Cerebellar cortex (tissue), 1 donor: Measurements from ENCODE around the gene CELF4.

Experiments
- DNase-seq: peaks from one replicate; pipeline ENCODE4 v3.0.0-alpha.2; 2015; ENCODE audit warnings: low spot score

The CELF4 gene

DNA sequence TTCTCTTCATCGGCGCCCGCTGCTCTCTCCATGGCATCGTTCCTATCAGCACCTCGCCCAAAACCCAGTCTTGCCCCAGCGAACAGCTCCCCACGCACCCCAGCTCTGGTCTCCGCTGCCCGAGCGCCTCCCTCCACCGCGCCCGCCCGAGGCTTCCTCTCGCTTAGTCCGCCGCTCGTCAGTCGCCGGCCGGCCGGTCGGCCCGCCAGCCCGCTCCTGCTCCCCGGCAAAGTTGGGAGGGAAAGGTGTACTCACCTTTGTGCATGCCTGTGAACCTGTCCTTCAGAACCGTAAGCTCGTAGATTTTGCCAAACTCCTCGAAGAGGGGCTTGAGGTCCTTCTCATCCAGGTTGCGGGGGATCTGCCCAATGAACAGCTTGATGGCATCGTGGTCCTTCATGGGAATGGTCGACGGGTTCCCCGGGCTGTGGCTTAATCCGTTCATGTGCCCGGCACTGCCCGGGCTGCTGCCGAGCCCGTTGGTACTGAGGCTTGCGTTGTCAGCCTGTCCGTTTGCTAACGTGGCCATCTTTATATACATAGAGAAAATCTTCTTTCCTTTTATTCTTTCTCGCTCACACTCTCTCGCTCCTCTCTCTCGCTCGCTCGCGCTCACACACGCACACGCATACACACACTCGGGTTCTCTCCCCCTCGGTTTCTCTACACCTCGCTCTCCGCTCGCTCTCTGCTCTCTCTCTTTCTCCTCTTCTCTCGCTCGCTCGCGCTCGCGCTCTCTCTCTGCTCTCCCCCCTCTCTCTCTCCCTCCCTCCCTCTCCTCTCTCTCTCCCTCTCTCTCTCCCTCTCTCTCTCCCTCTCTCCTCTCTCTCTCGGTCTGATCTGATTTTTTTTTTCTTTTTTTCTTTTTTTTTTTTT is at the start of gene CELF4:
CELF4 (minus strand) TSS at position 698 of the 876 bp plus-strand sequence.
- peak; percentile 82 for DNase-seq

DNA sequence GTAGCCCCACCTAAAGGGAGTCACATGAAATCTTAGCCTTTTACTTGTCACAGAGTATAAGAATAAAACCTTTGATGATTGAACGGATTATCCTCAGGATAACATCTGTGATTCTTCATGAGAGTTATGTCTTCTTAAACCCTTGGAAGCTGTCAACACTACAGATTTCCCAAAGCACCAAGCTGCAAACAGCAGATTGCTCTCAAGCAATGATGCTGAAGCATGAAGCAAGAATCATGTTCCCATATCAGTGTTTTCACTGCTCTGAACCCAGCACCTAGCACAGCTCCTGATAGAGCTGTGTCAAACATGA is 47.6 kb upstream of the CELF4 start:
- DNase-seq: no peak

DNA sequence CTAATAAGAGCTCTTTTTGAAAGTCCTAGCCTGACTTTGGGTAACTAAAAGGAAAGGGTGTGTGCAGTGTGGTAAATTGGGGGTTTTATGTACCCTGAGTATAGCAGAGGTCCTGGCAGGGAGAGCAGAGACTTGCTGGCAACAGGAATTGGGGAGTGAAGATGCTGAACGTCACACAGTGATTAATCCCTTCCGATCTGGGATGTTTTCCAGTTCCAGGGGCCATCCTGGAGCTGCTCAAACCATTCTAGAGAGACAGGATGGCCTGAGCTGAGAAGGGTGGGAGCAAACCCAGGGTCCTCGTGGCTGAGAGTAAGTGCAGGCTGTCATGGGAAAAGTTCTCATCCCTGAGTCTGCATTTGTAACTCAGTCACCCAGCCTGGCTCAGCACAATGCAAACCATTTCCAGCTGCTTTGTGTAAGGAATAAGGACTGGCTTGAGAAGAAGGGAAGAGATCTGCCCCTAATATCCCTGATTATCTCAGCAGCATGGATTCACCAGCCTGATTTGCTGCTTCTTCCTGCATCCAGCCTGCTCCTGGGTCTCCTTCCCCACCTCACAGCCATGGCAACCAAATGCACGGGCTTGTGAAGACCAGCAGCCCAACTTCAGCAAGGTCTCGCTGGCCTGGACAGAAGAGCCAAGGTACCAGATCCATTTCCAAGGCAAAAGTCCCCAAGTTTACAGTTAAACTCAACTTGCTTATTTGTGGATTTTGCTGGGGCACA is 47.1 kb upstream of the CELF4 start:
- peak; percentile 3 for DNase-seq

DNA sequence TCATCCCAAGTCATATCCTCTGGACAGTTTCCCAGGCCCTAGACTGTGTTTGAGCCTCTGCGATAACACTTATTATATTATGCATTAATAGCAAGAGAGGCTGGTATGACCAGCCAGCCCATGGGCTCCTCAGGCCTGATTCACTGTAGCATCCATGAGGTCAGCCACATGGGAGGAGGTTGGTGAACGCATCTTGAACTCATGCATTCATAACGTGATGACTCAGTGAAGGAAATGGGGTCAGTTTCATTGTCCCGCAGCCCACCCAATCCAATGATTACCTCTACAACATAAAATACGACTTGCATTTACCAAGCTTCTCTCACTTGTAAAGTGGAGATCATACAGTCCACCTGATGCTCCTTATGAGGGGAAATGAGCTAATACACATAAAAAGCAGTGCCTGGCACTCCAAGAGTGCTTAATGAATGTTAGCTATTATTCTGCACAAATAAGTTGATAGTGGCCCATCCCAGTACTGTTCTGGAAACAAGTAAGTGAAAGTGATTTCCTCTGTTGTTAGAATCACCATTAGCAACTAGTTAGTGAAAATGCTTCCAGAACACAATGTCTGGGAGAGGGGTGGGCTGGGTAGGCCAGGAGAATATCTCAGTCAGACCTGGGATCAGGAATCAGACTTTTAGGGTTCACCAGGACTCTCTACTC is 46.1 kb upstream of the CELF4 start:
- DNase-seq: no peak

DNA sequence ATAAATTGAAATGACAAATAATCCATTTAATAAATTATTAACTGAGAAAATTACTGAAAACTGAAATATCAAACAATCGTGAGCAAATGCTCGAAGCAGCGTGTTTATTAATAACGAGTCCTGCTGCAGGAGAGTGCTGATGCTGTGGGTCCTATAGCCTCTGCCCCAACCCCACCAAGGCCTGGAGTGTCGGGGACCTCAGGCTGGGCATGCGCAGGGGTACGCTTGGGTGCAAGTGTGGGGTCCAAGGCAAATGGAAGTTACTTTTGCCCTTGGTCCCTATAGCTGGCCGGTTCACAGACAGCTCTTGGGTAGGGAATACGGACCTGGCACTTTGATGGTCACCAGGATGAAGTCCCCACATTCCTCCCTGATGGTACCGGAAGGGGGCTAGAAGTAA is 43.3 kb upstream of the CELF4 start:
- no peak for DNase-seq

DNA sequence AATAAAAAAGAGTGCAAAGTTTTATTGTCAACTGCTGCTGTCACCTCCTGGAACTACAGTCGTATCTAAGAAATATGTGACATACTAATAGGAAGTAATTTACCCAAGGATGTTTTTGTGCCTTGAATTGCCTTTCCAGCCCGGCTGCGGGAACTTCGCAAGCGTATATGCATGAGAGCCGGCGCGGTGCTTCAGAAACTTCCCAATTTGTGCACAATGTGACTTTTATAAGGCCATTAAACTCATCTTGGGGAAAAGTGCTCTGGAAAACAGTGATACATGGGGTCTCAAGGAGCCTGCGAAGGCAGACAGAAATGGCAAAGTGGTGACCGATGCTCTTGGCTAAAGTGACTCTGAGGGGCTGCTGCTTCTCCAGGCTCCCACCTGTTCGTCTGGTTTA is 41.7 kb upstream of the CELF4 start:
- DNase-seq: no peak

DNA sequence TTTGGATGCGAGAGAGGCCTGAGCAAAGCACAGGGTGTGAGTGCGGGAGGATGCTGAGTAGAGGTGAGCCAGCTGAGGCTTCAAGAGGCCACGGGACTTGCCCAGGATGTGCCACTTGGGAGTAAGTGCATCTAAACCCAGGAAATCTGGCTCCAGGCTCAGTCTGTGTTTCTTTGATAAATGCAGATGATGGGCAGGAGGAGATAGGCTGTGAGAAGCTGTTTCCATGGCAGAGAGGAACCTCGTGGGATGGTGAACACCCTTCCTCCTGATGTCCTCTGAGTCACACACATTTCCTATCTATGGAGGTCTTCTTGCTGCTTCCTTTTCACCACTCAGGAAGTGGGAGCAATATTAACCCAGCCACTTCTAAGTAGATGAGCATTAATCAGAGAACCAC is 38.4 kb upstream of the CELF4 start:
- DNase-seq: no peak

DNA sequence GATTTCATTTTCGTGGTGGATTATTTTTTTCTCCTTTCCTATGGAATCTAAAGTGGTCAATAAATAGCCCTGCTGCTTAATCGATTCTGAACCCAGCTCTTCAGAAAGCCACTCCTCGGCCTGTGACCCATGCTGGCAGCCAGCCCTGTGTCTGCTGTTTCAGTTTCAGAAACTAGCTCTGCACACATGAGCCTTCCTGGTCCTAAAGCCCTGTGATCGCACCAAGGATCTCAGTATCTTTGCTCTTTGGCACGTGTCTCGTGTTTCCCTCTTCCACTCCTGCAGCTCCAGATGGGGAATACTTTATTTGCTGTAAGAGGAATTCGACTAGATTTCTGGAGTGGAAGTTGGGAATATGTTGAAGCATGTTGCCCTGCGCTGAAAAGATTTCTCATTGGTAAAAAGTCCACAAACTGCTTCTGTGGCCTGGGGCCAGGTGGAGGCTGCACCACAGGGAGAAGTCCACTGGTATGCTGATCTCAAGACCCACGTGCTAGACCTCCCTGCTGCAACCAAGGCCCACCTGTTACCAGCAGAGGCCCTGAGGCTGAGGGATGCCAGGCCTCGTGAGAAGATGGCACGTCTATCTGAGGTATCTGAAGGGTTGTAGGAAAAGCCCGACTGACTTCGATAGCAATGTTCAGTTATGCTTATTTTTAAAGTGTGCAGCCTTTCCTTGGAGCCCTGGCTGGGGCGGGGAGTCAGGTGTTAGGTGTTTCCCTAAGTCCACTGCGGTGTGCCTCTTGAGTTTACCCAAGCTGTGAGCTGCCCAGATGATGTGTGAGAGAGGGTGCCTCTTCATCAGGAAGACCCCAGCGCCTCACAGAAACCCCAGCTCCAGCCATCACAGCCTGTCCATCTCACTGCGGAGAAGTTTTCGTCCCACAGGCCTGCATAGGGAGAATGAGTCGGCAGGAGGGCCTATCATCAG is 33.6 kb upstream of the CELF4 start:
- DNase-seq: no peak

DNA sequence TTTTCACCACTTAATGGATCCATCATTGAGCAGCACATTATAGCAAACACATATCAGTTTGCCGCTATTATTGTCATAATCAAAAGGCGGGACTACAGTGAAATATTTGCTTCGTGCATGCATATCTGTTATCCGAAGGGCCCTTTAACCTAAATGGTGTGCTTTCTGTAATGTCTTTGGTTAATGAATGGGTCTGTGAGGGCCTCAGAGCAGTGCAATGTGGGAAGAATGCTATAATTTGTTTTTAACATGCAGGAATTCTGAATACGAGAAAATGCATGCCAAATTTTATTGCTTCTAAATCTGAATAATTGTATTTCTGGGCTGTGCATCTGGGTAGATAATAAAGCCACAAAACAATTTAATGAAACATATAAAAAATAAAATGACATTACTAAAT is 32.8 kb upstream of the CELF4 start:
- DNase-seq: no peak

DNA sequence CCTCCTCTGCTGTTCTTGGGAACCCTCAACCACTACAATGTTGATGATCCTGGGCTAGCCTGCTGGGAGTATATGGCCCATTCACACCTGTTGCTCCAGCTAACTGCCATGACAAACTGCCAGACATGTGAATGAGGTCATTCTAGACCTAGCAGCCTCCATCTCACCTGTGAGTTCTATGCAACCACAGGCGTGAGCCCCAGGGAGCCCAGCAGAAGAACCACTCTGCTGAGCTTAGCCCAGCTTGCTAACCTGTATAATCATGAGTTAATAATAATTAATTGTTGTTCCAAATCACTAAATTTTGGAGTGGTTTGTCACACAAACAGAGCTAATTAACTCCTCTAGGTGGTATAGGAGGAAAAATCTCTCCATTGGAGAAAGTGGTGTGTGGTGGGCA is 24.7 kb upstream of the CELF4 start:
- DNase-seq: no peak

DNA sequence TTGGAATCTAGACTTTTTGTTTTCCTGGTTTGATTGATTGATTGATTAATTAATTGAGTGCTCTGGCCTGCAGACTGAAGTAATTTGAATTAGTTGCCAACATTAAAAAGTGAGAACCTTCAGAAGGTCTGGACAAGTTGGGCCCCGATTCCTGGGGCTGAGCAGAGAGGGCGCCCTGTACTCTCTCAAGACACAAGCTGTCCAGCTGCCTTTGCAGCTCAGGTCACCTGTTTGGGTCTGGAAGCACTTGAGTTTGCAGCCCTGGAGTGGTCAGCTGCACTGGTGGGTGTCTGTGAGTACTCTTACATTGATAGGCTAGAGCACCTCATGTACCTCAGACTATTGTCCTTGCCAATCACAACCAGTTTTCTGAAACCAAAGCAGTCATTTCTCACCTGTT is 22.7 kb upstream of the CELF4 start:
- no peak for DNase-seq

DNA sequence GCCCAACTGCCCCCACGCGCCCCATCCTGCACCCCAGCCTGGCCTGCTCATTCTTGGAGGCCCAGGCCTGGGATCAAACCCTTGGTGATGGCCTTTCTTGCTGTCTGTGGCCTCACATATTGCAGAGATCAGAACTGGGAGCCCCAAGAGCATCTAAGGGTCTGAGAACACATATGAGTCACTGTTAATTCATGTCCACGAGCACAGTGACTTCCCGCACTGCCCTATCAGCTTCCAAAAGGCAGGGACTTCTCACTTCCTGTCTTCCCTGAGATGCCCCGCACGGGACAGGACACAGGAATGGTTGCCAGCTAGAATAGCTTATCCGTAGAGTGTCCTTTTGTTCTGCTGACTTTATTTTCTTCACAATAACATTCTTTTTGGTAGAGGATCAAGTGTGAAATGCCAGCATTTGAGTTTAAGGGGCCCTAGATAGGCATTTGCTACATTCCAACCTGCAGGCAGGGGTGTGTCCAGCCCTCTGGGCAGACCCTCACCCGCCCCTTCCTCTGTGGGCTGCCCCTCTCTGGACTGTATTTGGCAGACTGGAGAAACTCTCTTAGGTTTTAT is 21.1 kb upstream of the CELF4 start:
- no peak for DNase-seq

DNA sequence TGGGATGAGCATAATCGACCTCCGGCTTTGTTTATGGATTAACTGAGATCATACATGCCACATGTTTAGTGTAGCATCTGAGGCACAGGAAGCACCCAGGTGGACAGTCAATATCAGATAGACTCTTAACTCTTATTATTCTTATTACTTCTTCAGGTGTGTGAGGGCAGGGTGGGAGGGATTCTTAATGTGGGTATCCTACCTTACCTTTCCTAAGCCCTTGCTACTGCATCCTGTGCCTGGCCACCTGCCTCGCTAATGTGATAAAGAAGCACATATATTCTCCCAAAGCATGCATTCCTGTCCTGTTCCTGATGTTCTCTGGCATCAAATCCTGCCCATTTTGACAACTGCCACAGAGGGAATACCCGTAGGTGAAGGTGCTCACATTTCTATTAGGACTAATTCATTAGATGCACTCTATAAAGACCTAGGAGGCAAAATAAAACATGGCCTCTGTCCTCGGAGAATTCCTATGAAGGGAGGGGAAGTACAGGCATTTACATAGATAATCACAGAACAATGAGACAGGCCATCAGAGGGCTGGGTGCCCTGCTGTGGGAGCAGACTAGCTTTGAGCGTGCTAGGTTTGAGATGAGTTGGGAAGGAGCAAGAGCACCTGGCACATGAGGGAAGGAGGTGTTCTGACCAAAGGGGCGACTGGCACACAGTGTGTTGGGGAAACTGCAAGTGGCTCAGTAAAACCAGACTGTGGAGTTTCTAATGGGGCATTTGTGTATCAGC is 19.5 kb upstream of the CELF4 start:
- no peak for DNase-seq

DNA sequence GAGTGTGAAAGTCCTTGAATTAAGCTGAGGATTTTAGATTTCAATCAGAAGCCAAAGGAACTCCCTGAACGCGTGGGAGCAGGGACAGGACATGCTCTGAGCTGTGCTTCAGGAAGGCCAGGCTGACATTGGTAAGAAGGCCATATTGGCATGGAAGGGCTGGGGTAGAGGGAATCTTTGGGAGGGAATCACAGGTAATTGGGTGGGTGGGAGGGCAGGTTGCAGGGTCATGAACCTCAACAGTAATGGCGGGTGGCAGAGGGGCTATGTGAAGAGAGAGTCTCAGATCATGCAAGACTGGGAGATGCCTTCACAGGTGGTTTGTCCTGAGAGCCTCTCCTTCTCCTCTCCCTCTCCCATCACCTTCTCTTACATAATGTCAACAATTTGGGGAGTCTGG is 18.6 kb upstream of the CELF4 start:
- no peak for DNase-seq

DNA sequence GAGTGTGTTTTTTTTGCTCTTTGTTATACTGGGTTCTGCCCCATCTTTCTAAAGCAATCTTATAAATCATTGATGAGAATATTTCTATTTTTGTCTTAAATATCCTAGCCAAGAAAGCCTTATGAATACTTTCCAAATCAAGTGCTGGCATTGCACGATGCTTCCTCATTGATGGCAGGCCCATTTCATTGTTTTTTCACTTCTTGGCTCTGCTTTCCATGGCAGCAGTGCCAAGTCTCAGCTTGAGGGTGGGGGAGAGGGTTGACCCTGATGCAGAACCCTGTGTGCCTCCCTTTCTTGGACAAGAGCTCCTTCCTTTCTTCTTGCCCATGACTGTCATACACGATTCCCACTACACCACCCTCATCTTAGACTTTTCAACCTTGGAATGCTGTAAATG is 16.7 kb upstream of the CELF4 start:
- DNase-seq: peak; percentile 20

DNA sequence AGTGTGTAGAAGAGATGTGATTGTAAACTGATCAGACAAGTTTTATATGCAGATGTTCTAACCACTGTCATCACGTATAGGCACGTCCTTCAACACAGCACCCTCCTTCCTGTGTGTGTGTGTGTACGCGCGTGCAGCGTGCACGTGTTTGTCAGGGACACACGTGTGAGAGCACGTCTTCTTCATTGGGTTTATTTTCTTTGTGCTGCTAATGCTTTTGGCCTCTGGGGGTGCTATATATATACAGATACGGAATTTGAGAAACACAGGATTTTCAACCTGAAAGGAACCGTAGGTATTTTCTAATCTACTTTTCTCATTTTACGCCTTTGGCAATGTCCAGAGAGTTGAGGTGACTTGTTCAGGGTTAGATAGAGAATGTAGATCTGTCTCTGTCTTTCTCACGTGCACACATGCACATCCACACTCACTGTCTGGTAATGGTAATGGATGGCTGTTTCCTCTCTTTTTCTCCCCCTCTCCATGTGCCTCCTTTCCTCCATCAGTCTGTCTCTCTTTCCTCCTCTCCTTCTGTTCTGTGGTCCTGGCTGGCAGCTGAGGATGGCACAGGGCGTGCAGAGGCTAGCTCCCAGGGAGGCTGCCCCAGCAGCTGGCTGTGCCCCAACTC is 13.4 kb upstream of the CELF4 start:
- DNase-seq: peak; percentile 74

DNA sequence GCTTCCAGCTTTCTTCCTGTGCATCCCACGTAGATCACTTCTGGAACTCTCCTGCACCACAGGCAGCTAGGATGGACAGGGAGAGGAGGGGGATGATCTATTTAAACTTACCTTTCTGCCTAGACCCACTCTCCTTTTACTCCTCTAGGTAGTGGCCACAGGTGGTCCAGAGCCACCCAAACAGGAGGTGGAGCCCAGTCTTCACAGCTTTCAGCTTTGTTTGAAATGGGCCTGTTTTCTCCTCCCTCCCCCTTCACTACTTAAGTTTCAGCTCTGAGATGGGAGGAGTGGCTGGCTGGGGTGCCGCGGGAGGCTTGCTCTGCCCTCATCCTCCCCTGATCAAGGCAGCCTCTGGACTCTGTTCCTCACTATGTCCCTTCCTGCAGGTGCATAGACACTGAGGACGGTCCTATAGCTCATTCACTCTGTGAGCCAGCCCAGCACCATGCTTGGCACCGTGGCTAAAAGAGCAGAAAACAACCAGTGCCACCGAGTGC is 12.6 kb upstream of the CELF4 start:
- DNase-seq: no peak

DNA sequence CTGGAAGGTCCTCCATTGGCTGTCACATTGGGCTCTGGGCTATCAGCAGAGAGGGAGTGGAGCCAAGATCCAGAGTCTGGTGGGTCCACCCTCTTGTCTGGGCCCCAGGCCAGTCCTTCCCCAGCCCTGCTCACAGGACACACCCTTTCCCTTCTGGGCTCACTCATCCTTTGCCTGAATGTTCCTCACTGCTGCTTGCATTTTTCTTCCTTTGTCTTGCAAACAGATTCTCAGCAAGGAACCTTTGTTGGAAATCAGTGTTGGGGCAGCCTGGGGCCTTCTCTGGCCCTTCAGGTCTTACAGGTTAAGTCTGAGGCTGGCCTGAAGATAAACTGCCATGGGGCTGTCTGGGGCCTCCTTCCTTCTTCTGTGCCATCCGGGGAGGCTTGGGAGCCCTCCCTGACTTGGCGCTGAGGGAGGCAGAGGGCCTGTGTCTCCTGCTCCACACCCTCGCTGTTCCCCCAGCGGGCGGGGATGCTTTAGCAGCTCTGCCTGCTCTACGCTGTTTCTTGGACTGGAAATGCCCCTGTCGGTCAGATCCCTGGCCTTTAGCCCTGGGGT is 11.5 kb upstream of the CELF4 start:
- DNase-seq: no peak

DNA sequence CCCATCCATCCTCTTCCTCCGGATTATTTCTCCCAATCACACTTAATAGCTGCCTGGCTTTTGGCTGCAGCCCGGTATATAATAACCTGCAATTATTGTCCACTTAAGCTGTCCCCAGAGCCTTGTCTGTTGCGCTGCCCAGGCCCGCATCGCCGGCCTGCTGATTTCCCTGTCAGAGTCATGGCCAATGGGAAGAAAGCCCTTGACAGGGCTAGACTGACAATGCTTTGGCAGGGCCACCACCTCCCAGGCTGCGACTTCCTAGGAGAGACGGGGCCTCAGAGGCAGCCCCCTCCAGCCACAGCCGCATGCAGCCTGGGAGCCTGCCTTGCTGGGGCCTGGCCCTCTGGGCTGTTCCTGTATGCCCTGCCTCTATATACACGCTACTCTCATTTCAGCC is 10.0 kb upstream of the CELF4 start:
- DNase-seq: no peak

DNA sequence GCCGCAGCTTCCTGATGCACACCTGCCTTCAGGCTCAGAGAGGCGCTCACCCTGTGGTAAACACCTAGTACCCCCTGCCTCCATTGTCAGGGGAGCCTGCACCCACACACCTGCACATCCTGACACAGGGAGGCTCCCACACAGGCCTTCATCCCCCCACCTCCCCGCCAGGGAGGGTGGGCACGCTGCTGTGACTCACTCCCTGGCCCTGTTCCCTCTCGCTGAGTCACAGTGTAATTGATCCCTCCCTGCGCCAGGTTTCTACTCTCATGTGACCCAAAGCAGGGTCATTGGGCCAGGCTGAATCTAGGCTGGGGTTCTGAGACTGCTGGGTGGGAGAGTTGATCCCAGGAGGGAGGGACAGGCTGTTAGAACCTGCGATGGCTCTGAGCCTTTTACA is 8.5 kb upstream of the CELF4 start:
- no peak for DNase-seq
